H9 (cell line): ENCODE data around the gene SREBF1. TPM values are rescaled to one million over a fixed set of nuclear protein-coding genes. Genes with fewer than 3 reads are reported as not detected.

Source experiments
- DNase-seq: peaks from one replicate; pipeline ENCODE4 v3.0.0-alpha.2; 2017
- H2AFZ ChIP-seq: one replicate; pipeline ENCODE4 v1.6.1; 2013; ENCODE audit warnings: mild to moderate bottlenecking, low read length, control low read depth, moderate library complexity
- H2AK5ac ChIP-seq: 2 replicates; pipeline ENCODE4 v1.6.1; 2013; ENCODE audit warnings: low read length, control low read depth, mixed read lengths; ENCODE audit not compliant: insufficient read length
- H2BK120ac ChIP-seq: one replicate; pipeline ENCODE4 v1.6.1; 2013; ENCODE audit warnings: low read depth, mild to moderate bottlenecking, low read length, control low read depth, inconsistent platforms; ENCODE audit not compliant: poor library complexity, severe bottlenecking
- H2BK12ac ChIP-seq: 2 replicates; pipeline ENCODE4 v1.6.1; 2013; ENCODE audit warnings: low read length, control low read depth, mixed read lengths, low read depth; ENCODE audit not compliant: insufficient read length
- H2BK15ac ChIP-seq: 2 replicates; pipeline ENCODE4 v1.6.1; 2013; ENCODE audit warnings: low read depth, low read length, control low read depth
- H2BK20ac ChIP-seq: one replicate; pipeline ENCODE4 v1.6.1; 2013; ENCODE audit warnings: low read depth, mild to moderate bottlenecking, low read length, control low read depth, inconsistent platforms; ENCODE audit not compliant: poor library complexity, severe bottlenecking
- H2BK5ac ChIP-seq: 2 replicates; pipeline ENCODE4 v1.6.1; 2013; ENCODE audit warnings: low read length, control low read depth, mixed read lengths; ENCODE audit not compliant: insufficient read length
- H3K14ac ChIP-seq: 2 replicates; pipeline ENCODE4 v1.6.1; 2013; ENCODE audit warnings: low read length, control low read depth; ENCODE audit not compliant: insufficient read depth
- H3K18ac ChIP-seq: 2 replicates; pipeline ENCODE4 v1.6.1; 2013; ENCODE audit warnings: low read depth, mild to moderate bottlenecking, mixed read lengths, low read length, control low read depth; ENCODE audit not compliant: insufficient read length
- H3K23ac ChIP-seq: 2 replicates; pipeline ENCODE4 v1.6.1; 2013; ENCODE audit warnings: low read length, control low read depth, mixed read lengths, low read depth; ENCODE audit not compliant: insufficient read length
- H3K23me2 ChIP-seq: 2 replicates; pipeline ENCODE4 v1.6.1; 2013; ENCODE audit warnings: low read depth, mild to moderate bottlenecking, mixed read lengths, low read length, control low read depth; ENCODE audit not compliant: insufficient read length, poor library complexity, severe bottlenecking
- H3K27ac ChIP-seq: 2 replicates; pipeline ENCODE4 v1.5.1; 2013; ENCODE audit warnings: low read length, control low read depth, mixed read lengths, low read depth; ENCODE audit not compliant: insufficient read length
- H3K27me3 ChIP-seq: 2 replicates; pipeline ENCODE4 v1.6.1; 2013; ENCODE audit warnings: low read length, control low read depth, inconsistent platforms; ENCODE audit not compliant: insufficient read depth
- H3K4ac ChIP-seq: 2 replicates; pipeline ENCODE4 v1.6.1; 2013; ENCODE audit warnings: low read depth, mild to moderate bottlenecking, control low read depth, inconsistent platforms, low read length, moderate library complexity
- H3K4me1 ChIP-seq: 2 replicates; pipeline ENCODE4 v1.6.1; 2013; ENCODE audit warnings: low read length, control low read depth, inconsistent platforms; ENCODE audit not compliant: insufficient read depth
- H3K4me2 ChIP-seq: 2 replicates; pipeline ENCODE4 v1.6.1; 2013; ENCODE audit warnings: low read length, control low read depth, mixed read lengths; ENCODE audit not compliant: insufficient read length, insufficient read depth
- H3K56ac ChIP-seq: 2 replicates; pipeline ENCODE4 v1.6.1; 2013; ENCODE audit warnings: low read depth, mild to moderate bottlenecking, mixed read lengths, low read length, control low read depth; ENCODE audit not compliant: insufficient read length
- H3K79me1 ChIP-seq: 2 replicates; pipeline ENCODE4 v1.6.1; 2013; ENCODE audit warnings: low read depth, mild to moderate bottlenecking, moderate library complexity, low read length, control low read depth, inconsistent platforms; ENCODE audit not compliant: insufficient read depth, poor library complexity, severe bottlenecking
- H3K79me2 ChIP-seq: 2 replicates; pipeline ENCODE4 v1.6.1; 2013; ENCODE audit warnings: low read length, control low read depth, inconsistent platforms; ENCODE audit not compliant: insufficient read depth
- H3K9ac ChIP-seq: 2 replicates; pipeline ENCODE4 v1.6.1; 2013; ENCODE audit warnings: low read length, control low read depth, mixed read lengths; ENCODE audit not compliant: insufficient read length; ENCODE audit errors: extremely low read depth
- H3K9me3 ChIP-seq: one replicate; pipeline ENCODE4 v1.6.1; 2013; ENCODE audit warnings: low read depth, low read length, inconsistent platforms; ENCODE audit not compliant: control insufficient read depth
- H3T11ph ChIP-seq: one replicate; pipeline ENCODE4 v1.6.1; 2013; ENCODE audit warnings: mild to moderate bottlenecking, low read length, control low read depth, inconsistent platforms
- H4K20me1 ChIP-seq: one replicate; pipeline ENCODE4 v1.6.1; 2013; ENCODE audit not compliant: control insufficient read depth, insufficient read length, insufficient read depth
- H4K5ac ChIP-seq: 2 replicates; pipeline ENCODE4 v1.6.1; 2013; ENCODE audit warnings: low read depth, mild to moderate bottlenecking, mixed read lengths, low read length, control low read depth; ENCODE audit not compliant: insufficient read length
- H4K8ac ChIP-seq: replicated peaks from 2 replicates; pipeline ENCODE4 v1.6.1; 2013; ENCODE audit warnings: low read length, control low read depth, mixed read lengths, low read depth; ENCODE audit not compliant: insufficient read length
- H4K91ac ChIP-seq: 2 replicates; pipeline ENCODE4 v1.6.1; 2013; ENCODE audit warnings: low read depth, mild to moderate bottlenecking, moderate library complexity, mixed read lengths, low read length, control low read depth; ENCODE audit not compliant: insufficient read length
- H3K27ac Mint-ChIP-seq, 3 experiments: 2 replicates in 2 of 3; 3 replicates in 1 of 3; pipeline ENCODE4 v1.8.0; 2020 to 2021; ENCODE audit warnings: mixed read lengths in 3 of 3, mild to moderate bottlenecking in 1 of 3, moderate library complexity in 1 of 3
- H3K27me3 Mint-ChIP-seq: 2 replicates; pipeline ENCODE4 v1.8.0; 2021; ENCODE audit warnings: low read depth, mild to moderate bottlenecking, moderate library complexity, mixed read lengths
- H3K36me3 Mint-ChIP-seq, 3 experiments: 2 replicates in 2 of 3; 3 replicates in 1 of 3; pipeline ENCODE4 v1.8.0; 2020 to 2021; ENCODE audit warnings: low read depth in 3 of 3, mixed read lengths in 3 of 3; ENCODE audit not compliant: insufficient read depth in 1 of 3
- H3K4me1 Mint-ChIP-seq, 2 experiments: 2 replicates each; pipeline ENCODE4 v1.8.0; 2020; ENCODE audit warnings: mixed read lengths in 2 of 2
- H3K4me3 Mint-ChIP-seq, 2 experiments: 2 replicates in 1 of 2; 3 replicates in 1 of 2; pipeline ENCODE4 v1.8.0; 2020 to 2021; ENCODE audit warnings: mild to moderate bottlenecking in 2 of 2, mixed read lengths in 2 of 2, moderate library complexity in 1 of 2
- H3K9me3 Mint-ChIP-seq, 2 experiments: 2 replicates in 1 of 2; 3 replicates in 1 of 2; pipeline ENCODE4 v1.8.0; 2020; ENCODE audit warnings: mild to moderate bottlenecking in 2 of 2, mixed read lengths in 2 of 2, moderate library complexity in 1 of 2
- WGBS: extraction: QIAGEN DNeasy Blood & Tissue Kit; methylation state at CpG from one replicate; pipeline ENCODE4 v1.1.7; 2013; ENCODE audit warnings: missing lambda C conversion rate, low lambda C conversion rate, mixed read lengths; ENCODE audit not compliant: insufficient read length; ENCODE audit errors: extremely low coverage; 5-methylcytosine and 5-hydroxymethylcytosine counted together
- total RNA-seq: library from RNA; stranded (reverse); gene quantifications from 2 replicates; pipeline ENCODE4 v1.2.1, GENCODE V29; 2021
- TF ChIP-seq, protein P1 (sequence below): fragments of 200-600 bp; sonication (generic); conservative IDR thresholded peaks from 3 replicates; pipeline ENCODE4 v1.8.0; 2021; ENCODE audit warnings: antibody characterized with exemption, mild to moderate bottlenecking

The SREBF1 gene
- total RNA-seq, 1 experiment from 2014 or later = 81.9 TPM

DNA sequence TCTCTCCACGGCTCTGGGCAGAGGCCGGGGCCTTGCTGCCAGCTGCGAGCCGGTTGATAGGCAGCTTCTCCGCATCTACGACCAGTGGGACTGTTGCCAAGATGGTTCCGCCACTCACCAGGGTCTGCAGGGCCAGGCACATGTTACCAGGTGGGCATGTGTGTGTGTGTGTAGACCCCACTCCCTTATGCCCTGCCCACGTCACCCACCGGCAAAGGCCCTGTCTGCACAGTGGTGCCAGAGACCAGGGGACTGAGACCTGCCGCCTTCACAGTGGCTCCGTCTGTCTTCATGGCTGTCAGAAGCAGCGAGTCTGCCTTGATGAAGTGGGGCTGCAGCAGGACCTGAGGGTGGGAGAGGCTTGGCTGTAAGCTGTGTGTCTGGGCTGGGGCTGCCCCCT lies 17.7 kb downstream of the SREBF1 start:
- no peak overlapping the region for H3K18ac ChIP-seq
- H4K8ac ChIP-seq = no peak overlapping the region
- no CpG with 5 or more reads among the region's 12 CpGs for WGBS
- H3K27me3 ChIP-seq = no peaks in the 10 kb centered on the region
- no peak overlapping the region for H2BK12ac ChIP-seq
- H3K4me2 ChIP-seq = no peak overlapping the region
- TF ChIP-seq, protein P1, sequence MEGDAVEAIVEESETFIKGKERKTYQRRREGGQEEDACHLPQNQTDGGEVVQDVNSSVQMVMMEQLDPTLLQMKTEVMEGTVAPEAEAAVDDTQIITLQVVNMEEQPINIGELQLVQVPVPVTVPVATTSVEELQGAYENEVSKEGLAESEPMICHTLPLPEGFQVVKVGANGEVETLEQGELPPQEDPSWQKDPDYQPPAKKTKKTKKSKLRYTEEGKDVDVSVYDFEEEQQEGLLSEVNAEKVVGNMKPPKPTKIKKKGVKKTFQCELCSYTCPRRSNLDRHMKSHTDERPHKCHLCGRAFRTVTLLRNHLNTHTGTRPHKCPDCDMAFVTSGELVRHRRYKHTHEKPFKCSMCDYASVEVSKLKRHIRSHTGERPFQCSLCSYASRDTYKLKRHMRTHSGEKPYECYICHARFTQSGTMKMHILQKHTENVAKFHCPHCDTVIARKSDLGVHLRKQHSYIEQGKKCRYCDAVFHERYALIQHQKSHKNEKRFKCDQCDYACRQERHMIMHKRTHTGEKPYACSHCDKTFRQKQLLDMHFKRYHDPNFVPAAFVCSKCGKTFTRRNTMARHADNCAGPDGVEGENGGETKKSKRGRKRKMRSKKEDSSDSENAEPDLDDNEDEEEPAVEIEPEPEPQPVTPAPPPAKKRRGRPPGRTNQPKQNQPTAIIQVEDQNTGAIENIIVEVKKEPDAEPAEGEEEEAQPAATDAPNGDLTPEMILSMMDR = no peak
- H2AK5ac ChIP-seq = no peak overlapping the region
- H3K4me1 ChIP-seq = peaks cover 5% of the 10 kb centered on the region
- no peak overlapping the region for H3T11ph ChIP-seq
- no peak overlapping the region for H3K4ac ChIP-seq
- H2BK20ac ChIP-seq = no peak overlapping the region
- peaks cover 6% of the 10 kb centered on the region; the same call in 1 of the 2 replicates for H3K79me2 ChIP-seq
- no peaks in the 10 kb centered on the region for H3K9me3 ChIP-seq
- no peak overlapping the region for H3K23ac ChIP-seq
- Mint-ChIP-seq H3K27me3 (no peaks in the 10 kb centered on the region), H3K27ac (no peak overlapping the region; a peak in 1 of 7 replicates), H3K36me3 (peaks cover 27 to 65% (median 57%) of the 10 kb centered on the region in 3 experiments), H3K4me3 (no peak overlapping the region), H3K4me1 (peaks cover 25 to 50% of the 10 kb centered on the region in 2 experiments), H3K9me3 (no peaks in the 10 kb centered on the region)
- no peak overlapping the region for H2BK5ac ChIP-seq
- H3K56ac ChIP-seq = no peak overlapping the region
- peaks cover 2% of the 10 kb centered on the region for H4K20me1 ChIP-seq
- no peak overlapping the region for H3K14ac ChIP-seq
- H3K79me1 ChIP-seq = peaks cover 13% of the 10 kb centered on the region
- H4K5ac ChIP-seq = no peak overlapping the region
- H2BK15ac ChIP-seq = no peak overlapping the region
- peaks cover 8% of the 10 kb centered on the region for H3K23me2 ChIP-seq
- H3K9ac ChIP-seq = no peak overlapping the region
- H3K27ac ChIP-seq = no peak overlapping the region
- H2BK120ac ChIP-seq = no peak overlapping the region
- no peak for DNase-seq
- H2AFZ ChIP-seq = no peak overlapping the region
- H4K91ac ChIP-seq = no peak overlapping the region
